Type B pancreatic cell (in vitro differentiated cells): Measurements from ENCODE around the gene PRDX3. TPM values are rescaled to one million over a fixed set of nuclear protein-coding genes. Genes with fewer than 3 reads are reported as not detected.
A peak's percentile ranks its signal among the peaks of the same experiment; 100 is the strongest.

Source experiments
- DNase-seq: peaks from one replicate; pipeline ENCODE4 v3.0.0; 2021; ENCODE audit warnings: mixed read lengths; ENCODE audit not compliant: unreplicated experiment; ENCODE audit errors: extremely low spot score
- H3K27ac Mint-ChIP-seq: 2 replicates; pipeline ENCODE4 v1.8.0; 2021; ENCODE audit warnings: mild to moderate bottlenecking, mixed read lengths
- H3K27me3 Mint-ChIP-seq: 2 replicates; pipeline ENCODE4 v1.8.0; 2021; ENCODE audit warnings: mixed read lengths
- H3K36me3 Mint-ChIP-seq: 2 replicates; pipeline ENCODE4 v1.8.0; 2021; ENCODE audit warnings: mixed read lengths
- H3K4me1 Mint-ChIP-seq: one replicate; pipeline ENCODE4 v1.8.0; 2021; ENCODE audit warnings: mixed read lengths; ENCODE audit not compliant: unreplicated experiment
- H3K4me3 Mint-ChIP-seq: 2 replicates; pipeline ENCODE4 v1.8.0; 2021; ENCODE audit warnings: mild to moderate bottlenecking, mixed read lengths
- H3K9me3 Mint-ChIP-seq: 2 replicates; pipeline ENCODE4 v1.8.0; 2021; ENCODE audit warnings: mixed read lengths
- total RNA-seq: library from RNA; stranded (reverse); gene quantifications from 2 replicates; pipeline ENCODE4 v1.2.1, GENCODE V29; 2021; ENCODE audit warnings: low replicate concordance
- TF ChIP-seq, protein P1 (sequence below): fragments of 200-600 bp; sonication (generic); conservative IDR thresholded peaks from 2 replicates; pipeline ENCODE4 v1.5.0; 2021; ENCODE audit warnings: antibody characterized with exemption, mild to moderate bottlenecking

The PRDX3 gene
- total RNA-seq, 1 donor from 2014 or later = 126 TPM

GRCh38 chr10:119221666-119222065, 43.1 kb upstream of the PRDX3 start:
- H3K27ac Mint-ChIP-seq = no peak overlapping the region
- H3K27me3 Mint-ChIP-seq = no peaks in the 10 kb centered on the region
- no peaks in the 10 kb centered on the region for H3K9me3 Mint-ChIP-seq
- H3K4me1 Mint-ChIP-seq = peaks cover 50% of the 10 kb centered on the region
- peaks cover 3% of the 10 kb centered on the region for H3K36me3 Mint-ChIP-seq
- TF ChIP-seq, protein P1, sequence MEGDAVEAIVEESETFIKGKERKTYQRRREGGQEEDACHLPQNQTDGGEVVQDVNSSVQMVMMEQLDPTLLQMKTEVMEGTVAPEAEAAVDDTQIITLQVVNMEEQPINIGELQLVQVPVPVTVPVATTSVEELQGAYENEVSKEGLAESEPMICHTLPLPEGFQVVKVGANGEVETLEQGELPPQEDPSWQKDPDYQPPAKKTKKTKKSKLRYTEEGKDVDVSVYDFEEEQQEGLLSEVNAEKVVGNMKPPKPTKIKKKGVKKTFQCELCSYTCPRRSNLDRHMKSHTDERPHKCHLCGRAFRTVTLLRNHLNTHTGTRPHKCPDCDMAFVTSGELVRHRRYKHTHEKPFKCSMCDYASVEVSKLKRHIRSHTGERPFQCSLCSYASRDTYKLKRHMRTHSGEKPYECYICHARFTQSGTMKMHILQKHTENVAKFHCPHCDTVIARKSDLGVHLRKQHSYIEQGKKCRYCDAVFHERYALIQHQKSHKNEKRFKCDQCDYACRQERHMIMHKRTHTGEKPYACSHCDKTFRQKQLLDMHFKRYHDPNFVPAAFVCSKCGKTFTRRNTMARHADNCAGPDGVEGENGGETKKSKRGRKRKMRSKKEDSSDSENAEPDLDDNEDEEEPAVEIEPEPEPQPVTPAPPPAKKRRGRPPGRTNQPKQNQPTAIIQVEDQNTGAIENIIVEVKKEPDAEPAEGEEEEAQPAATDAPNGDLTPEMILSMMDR = no peak
- no peak overlapping the region for H3K4me3 Mint-ChIP-seq
- DNase-seq = no peak

- Mint-ChIP-seq H3K36me3 (peaks cover 3% of the 10 kb centered on the region), H3K9me3 (no peaks in the 10 kb centered on the region), H3K4me3 (no peak overlapping the region), H3K27me3 (no peaks in the 10 kb centered on the region), H3K4me1 (peaks cover 50% of the 10 kb centered on the region), H3K27ac (no peak overlapping the region)
- DNase-seq = no peak
- TF ChIP-seq, protein P1 = no peak
Measured at GRCh38 chr10:119221201-119221600, 42.6 kb upstream of the PRDX3 start.

DNA sequence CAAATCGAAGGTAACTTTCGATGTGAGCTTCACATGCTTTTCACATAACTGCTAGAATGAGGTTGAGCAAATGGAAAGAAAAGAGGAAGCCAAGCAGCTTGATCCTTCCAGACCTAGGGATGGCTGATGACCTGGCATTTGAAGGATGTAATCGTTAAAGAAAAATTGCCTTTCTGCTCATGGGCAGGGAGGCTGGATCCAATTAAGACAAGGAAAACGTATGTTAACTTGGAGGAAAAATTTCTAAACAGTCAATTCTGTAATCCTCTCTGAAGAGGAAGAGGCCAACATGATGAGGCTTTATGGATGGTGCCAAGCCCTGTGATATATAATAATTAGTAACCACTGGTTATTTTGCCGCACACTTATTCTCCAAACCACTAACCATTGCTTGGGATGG, 41.3 kb upstream of the PRDX3 start:
- no peak for DNase-seq
- Mint-ChIP-seq H3K27ac (no peak overlapping the region), H3K27me3 (no peaks in the 10 kb centered on the region), H3K36me3 (peaks cover 3% of the 10 kb centered on the region), H3K9me3 (no peaks in the 10 kb centered on the region), H3K4me1 (peaks cover 51% of the 10 kb centered on the region), H3K4me3 (no peak overlapping the region)
- TF ChIP-seq, protein P1 = no peak

DNA sequence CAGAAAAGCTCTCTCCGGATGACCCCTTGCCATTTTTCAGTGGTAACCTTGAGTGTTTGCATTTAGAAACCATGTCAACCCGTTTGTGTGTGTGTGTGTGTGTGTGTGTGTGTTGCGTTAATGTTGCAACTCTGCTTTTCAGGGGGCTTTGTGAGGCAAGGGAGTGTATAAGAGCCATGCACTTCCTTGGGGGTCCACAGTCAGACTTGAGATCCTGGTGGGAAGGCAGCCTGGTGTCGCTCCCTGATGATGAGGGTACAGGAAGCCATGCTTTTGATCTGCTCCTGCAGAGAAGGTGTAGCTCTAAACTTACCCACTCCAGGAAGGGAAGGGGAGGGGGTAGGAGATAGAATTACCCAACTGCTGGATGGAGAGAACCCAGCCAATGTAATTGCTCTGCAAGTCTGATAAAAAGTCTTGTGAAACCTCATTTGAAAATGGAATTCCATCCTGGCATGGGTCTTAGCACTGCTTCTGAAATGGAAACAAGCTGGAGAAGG, 39.4 kb upstream of the PRDX3 start:
- DNase-seq = no peak
- H3K36me3 Mint-ChIP-seq = peaks cover 3% of the 10 kb centered on the region
- no peaks in the 10 kb centered on the region for H3K27me3 Mint-ChIP-seq
- H3K4me3 Mint-ChIP-seq = peak overlapping the region; percentile 22
- peaks cover 45% of the 10 kb centered on the region for H3K4me1 Mint-ChIP-seq
- peak overlapping the region; percentile 39 for H3K27ac Mint-ChIP-seq
- TF ChIP-seq, protein P1 = no peak
- H3K9me3 Mint-ChIP-seq = no peaks in the 10 kb centered on the region

GRCh38 chr10:119217401-119217800, 38.8 kb upstream of the PRDX3 start:
- Mint-ChIP-seq H3K9me3 (no peaks in the 10 kb centered on the region), H3K27me3 (no peaks in the 10 kb centered on the region), H3K4me3 (no peak overlapping the region), H3K4me1 (peaks cover 46% of the 10 kb centered on the region), H3K27ac (no peak overlapping the region), H3K36me3 (peaks cover 3% of the 10 kb centered on the region)
- TF ChIP-seq, protein P1 = no peak
- DNase-seq = no peak

DNA sequence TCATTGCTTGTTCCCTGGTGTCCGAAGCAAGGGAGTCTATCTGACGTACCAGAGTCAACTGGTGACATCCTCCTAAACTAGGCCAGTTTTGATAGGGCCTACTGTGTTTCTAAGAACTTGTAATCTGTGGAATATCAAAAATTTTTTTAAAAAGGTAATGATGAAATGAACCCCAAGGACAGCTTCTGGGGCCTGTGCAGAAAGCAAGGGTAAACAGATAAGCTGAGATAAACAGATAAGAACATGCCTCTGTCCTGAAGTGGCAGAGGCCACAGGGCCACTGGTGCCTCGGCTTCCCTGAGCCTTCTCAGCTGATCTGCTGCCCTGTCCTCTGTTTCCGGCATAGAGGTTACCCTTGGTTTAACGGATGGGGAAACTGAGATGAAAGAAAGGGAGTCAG, 37.5 kb upstream of the PRDX3 start:
- DNase-seq = no peak
- Mint-ChIP-seq H3K36me3 (peaks cover 3% of the 10 kb centered on the region), H3K27me3 (no peaks in the 10 kb centered on the region), H3K27ac (no peak overlapping the region), H3K4me3 (no peak overlapping the region), H3K4me1 (peaks cover 49% of the 10 kb centered on the region), H3K9me3 (no peaks in the 10 kb centered on the region)
- TF ChIP-seq, protein P1 = no peak
